SK-N-SH (cell line): Measurements from ENCODE around the gene UBE3D. TPM values are rescaled to one million over a fixed set of nuclear protein-coding genes. Genes with fewer than 3 reads are reported as not detected.

Experiments used
- CTCF ChIA-PET: fragments of 300-600, 350-600 bp; formaldehyde crosslinking; extraction: SDS; loops from one replicate; lab custom pipeline; 2021; lab: Yijun Ruan, JAX
- POLR2A ChIA-PET: fragments of 350-600 bp; sonication (Branson Sonifier 250); formaldehyde crosslinking; extraction: SDS; loops from one replicate; lab custom pipeline; 2020; ENCODE audit warnings: antibody characterized with exemption, inconsistent platforms; lab: Yijun Ruan, JAX
- DNase-seq: peaks from one replicate; pipeline ENCODE4 v3.0.0; 2012
- H2AFZ ChIP-seq: fragments of 200-600 bp; sonication (generic); 2 replicates; pipeline ENCODE4 v1.8.1; 2016; ENCODE audit warnings: antibody characterized with exemption, mild to moderate bottlenecking, low read depth
- H3F3A ChIP-seq: fragments of 200-600 bp; sonication (generic); replicated peaks from 2 replicates; pipeline ENCODE3; 2016; ENCODE audit warnings: antibody characterized with exemption, mild to moderate bottlenecking; ENCODE audit not compliant: insufficient read depth
- H3K27ac ChIP-seq, 2 experiments: fragments of 200-500 bp in 1 of 2; fragments of 200-600 bp in 1 of 2; sonication (Bioruptor generic) in 1 of 2; sonication (generic), shearing (Covaris generic) in 1 of 2; 2 replicates each; pipeline versions ENCODE4 v1.5.1 to v1.6.1; 2014 to 2016; ENCODE audit warnings: low read depth in 2 of 2, inconsistent platforms in 1 of 2, low read length in 1 of 2, mild to moderate bottlenecking in 1 of 2, mixed read lengths in 1 of 2
- H3K27me3 ChIP-seq: fragments of 200-600 bp; sonication (generic), shearing (Covaris generic); 2 replicates; pipeline ENCODE4 v1.6.1; 2016; ENCODE audit warnings: mixed run types; ENCODE audit not compliant: insufficient read depth
- H3K36me3 ChIP-seq, 2 experiments: fragments of 200-500 bp in 1 of 2; fragments of 200-600 bp in 1 of 2; sonication (Bioruptor generic) in 1 of 2; sonication (generic) in 1 of 2; replicated peaks in 1 of 2; 2 replicates each; pipeline versions ENCODE3 to v1.5.1; 2014 to 2016; ENCODE audit warnings: low read length in 1 of 2, mild to moderate bottlenecking in 1 of 2; ENCODE audit not compliant: insufficient read depth in 2 of 2, control insufficient read depth in 1 of 2
- H3K4me1 ChIP-seq, 2 experiments: fragments of 200-500 bp in 1 of 2; fragments of 200-600 bp in 1 of 2; sonication (Bioruptor generic) in 1 of 2; sonication (generic), shearing (Covaris generic) in 1 of 2; 2 replicates each; pipeline versions ENCODE4 v1.5.1 to v1.6.1; 2014 to 2016; ENCODE audit warnings: low read depth in 1 of 2, low read length in 1 of 2, mixed run types in 1 of 2; ENCODE audit not compliant: insufficient read depth in 2 of 2, control insufficient read depth in 1 of 2
- H3K4me2 ChIP-seq: fragments of 200-600 bp; sonication (generic), shearing (Covaris generic); 2 replicates; pipeline ENCODE4 v1.6.1; 2017; ENCODE audit warnings: mixed run types
- H3K4me3 ChIP-seq, 2 experiments: fragments of 200-500 bp in 1 of 2; fragments of 200-600 bp in 1 of 2; sonication (Bioruptor generic) in 1 of 2; sonication (generic), shearing (Covaris generic) in 1 of 2; 2 replicates each; pipeline versions ENCODE4 v1.5.1 to v1.8.1; 2014 to 2016; ENCODE audit warnings: low read depth in 2 of 2, inconsistent platforms in 1 of 2, low read length in 1 of 2, mild to moderate bottlenecking in 1 of 2, mixed read lengths in 1 of 2, moderate library complexity in 1 of 2
- H3K79me2 ChIP-seq: fragments of 200-600 bp; sonication (generic); 2 replicates; pipeline ENCODE4 v1.8.1; 2017; ENCODE audit warnings: mild to moderate bottlenecking; ENCODE audit not compliant: insufficient read depth
- H3K9ac ChIP-seq: fragments of 200-600 bp; sonication (generic); 2 replicates; pipeline ENCODE4 v1.6.1; 2017; ENCODE audit warnings: mixed run types
- H3K9me2 ChIP-seq: fragments of 200-600 bp; sonication (generic); 2 replicates; pipeline ENCODE4 v1.6.1; 2017; ENCODE audit warnings: mixed run types
- H3K9me3 ChIP-seq: fragments of 200-600 bp; sonication (generic); 2 replicates; pipeline ENCODE4 v1.6.1; 2017; ENCODE audit warnings: mixed run types, mild to moderate bottlenecking, moderate library complexity
- H4K20me1 ChIP-seq: fragments of 200-600 bp; sonication (generic); 2 replicates; pipeline ENCODE4 v1.6.1; 2017; ENCODE audit warnings: mild to moderate bottlenecking, mixed run types; ENCODE audit not compliant: insufficient read depth
- CHD2 ChIP-seq: fragments of 150-350 bp; IDR thresholded peaks from 2 replicates; pipeline ENCODE4 v1.6.1; 2018; ENCODE audit warnings: low read length; ENCODE audit not compliant: partially characterized antibody
- ELF1 ChIP-seq: IDR thresholded peaks from 2 replicates; pipeline ENCODE4 v1.4.0; 2012
- FOSL2 ChIP-seq: IDR thresholded peaks from 2 replicates; pipeline ENCODE4 v1.4.0; 2012; ENCODE audit warnings: low read depth, mild to moderate bottlenecking, moderate library complexity, borderline replicate concordance
- GATA2 ChIP-seq: sonication (generic); formaldehyde crosslinking; IDR thresholded peaks from 2 replicates; pipeline ENCODE4 v1.5.0; 2020; ENCODE audit warnings: mild to moderate bottlenecking, missing genetic modification reagents
- JUND ChIP-seq: IDR thresholded peaks from 2 replicates; pipeline ENCODE4 v1.4.0; 2012
- MAX ChIP-seq: IDR thresholded peaks from 2 replicates; pipeline ENCODE4 v1.4.0; 2012; ENCODE audit warnings: low read depth
- MXI1 ChIP-seq: IDR thresholded peaks from 2 replicates; pipeline ENCODE4 v1.6.1; 2012; ENCODE audit warnings: mild to moderate bottlenecking, low read depth, low read length, improper control_type of control experiment
- RCOR1 ChIP-seq: fragments of 150-350 bp; IDR thresholded peaks from 2 replicates; pipeline ENCODE4 v1.6.1; 2017; ENCODE audit warnings: antibody characterized with exemption, low read length
- REST ChIP-seq: IDR thresholded peaks from 2 replicates; pipeline ENCODE4 v1.6.1; 2012; ENCODE audit warnings: mild to moderate bottlenecking, low read depth, low read length, moderate library complexity
- RFX5 ChIP-seq: IDR thresholded peaks from 2 replicates; pipeline ENCODE4 v1.6.1; 2012; ENCODE audit warnings: mild to moderate bottlenecking, improper control_type of control experiment, low read length
- RXRA ChIP-seq: IDR thresholded peaks from 2 replicates; pipeline ENCODE4 v1.4.0; 2012; ENCODE audit warnings: low read depth, mild to moderate bottlenecking, borderline replicate concordance
- SIN3A ChIP-seq: IDR thresholded peaks from 2 replicates; pipeline ENCODE4 v1.6.1; 2012; ENCODE audit warnings: low read depth, mild to moderate bottlenecking, low read length, moderate library complexity, borderline replicate concordance
- SMC3 ChIP-seq: IDR thresholded peaks from 2 replicates; pipeline ENCODE4 v1.6.1; 2012; ENCODE audit warnings: low read depth, low read length, improper control_type of control experiment
- TAF1 ChIP-seq: IDR thresholded peaks from 2 replicates; pipeline ENCODE4 v1.6.1; 2012; ENCODE audit warnings: low read depth, mild to moderate bottlenecking, low read length, moderate library complexity, borderline replicate concordance
- TCF12 ChIP-seq: IDR thresholded peaks from 2 replicates; pipeline ENCODE4 v1.4.0; 2012
- WGBS: methylation state at CpG from one replicate; pipeline ENCODE4 v1.1.6; 2017; ENCODE audit warnings: low lambda C conversion rate; 5-methylcytosine and 5-hydroxymethylcytosine counted together
- polyA plus RNA-seq, 3 experiments: library from polyadenylated mRNA; depleted of rRNA; stranded (reverse); fragments of >200 nt; gene quantifications; 2 replicates each; pipeline ENCODE4 v1.2.3, GENCODE V29; 2012
- TF ChIP-seq, protein P1 (sequence below): IDR thresholded peaks from 2 replicates; pipeline ENCODE4 v1.4.0; 2012; ENCODE audit warnings: low read depth, borderline replicate concordance
- TF ChIP-seq, protein P2 (sequence below): IDR thresholded peaks from 2 replicates; pipeline ENCODE4; 2012
- TF ChIP-seq, protein P3 (sequence below): fragments of 200-600 bp; sonication (generic); IDR thresholded peaks from 2 replicates; pipeline ENCODE4 v1.6.1; 2017; ENCODE audit warnings: antibody characterized with exemption, mild to moderate bottlenecking, moderate library complexity

Gene UBE3D
- polyA plus RNA-seq, 1 of the 3 experiments (the other 2 are of a cell fraction) = 3.4 TPM

DNA sequence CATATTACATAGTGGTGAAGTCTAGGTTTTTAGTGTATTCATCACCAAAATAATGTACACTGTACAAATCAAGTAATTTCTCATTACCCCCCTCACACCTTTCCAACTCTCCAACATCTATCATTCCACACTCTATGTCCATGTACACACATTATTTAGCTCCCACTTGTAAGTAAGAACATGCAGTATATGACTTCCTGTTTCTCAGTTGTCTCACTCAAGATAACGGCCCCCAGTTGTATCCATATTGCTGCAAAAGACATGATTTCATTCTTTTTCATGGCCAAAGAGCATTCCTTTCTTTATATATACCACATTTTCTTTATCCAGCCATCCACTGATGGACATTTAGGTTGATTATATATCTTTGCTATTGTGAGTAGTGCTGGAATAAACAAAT, 86.0 kb downstream of the UBE3D start:
- POLR2A ChIA-PET = no interaction called here
- TF ChIP-seq TCF12 (no peak), RCOR1 (no peak), SMC3 (no peak), ELF1 (no peak), TAF1 (no peak), FOSL2 (no peak), MAX (no peak), JUND (no peak), SIN3A (no peak), REST (no peak), RXRA (no peak), MXI1 (no peak), RFX5 (no peak), GATA2 (CRISPR knock-in tag) (no peak), CHD2 (no peak)
- TF ChIP-seq, protein P1, sequence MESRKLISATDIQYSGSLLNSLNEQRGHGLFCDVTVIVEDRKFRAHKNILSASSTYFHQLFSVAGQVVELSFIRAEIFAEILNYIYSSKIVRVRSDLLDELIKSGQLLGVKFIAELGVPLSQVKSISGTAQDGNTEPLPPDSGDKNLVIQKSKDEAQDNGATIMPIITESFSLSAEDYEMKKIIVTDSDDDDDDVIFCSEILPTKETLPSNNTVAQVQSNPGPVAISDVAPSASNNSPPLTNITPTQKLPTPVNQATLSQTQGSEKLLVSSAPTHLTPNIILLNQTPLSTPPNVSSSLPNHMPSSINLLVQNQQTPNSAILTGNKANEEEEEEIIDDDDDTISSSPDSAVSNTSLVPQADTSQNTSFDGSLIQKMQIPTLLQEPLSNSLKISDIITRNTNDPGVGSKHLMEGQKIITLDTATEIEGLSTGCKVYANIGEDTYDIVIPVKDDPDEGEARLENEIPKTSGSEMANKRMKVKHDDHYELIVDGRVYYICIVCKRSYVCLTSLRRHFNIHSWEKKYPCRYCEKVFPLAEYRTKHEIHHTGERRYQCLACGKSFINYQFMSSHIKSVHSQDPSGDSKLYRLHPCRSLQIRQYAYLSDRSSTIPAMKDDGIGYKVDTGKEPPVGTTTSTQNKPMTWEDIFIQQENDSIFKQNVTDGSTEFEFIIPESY = no peak
- TF ChIP-seq, protein P2, sequence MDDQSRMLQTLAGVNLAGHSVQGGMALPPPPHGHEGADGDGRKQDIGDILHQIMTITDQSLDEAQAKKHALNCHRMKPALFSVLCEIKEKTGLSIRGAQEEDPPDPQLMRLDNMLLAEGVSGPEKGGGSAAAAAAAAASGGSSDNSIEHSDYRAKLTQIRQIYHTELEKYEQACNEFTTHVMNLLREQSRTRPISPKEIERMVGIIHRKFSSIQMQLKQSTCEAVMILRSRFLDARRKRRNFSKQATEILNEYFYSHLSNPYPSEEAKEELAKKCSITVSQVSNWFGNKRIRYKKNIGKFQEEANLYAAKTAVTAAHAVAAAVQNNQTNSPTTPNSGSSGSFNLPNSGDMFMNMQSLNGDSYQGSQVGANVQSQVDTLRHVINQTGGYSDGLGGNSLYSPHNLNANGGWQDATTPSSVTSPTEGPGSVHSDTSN = no peak
- TF ChIP-seq, protein P3, sequence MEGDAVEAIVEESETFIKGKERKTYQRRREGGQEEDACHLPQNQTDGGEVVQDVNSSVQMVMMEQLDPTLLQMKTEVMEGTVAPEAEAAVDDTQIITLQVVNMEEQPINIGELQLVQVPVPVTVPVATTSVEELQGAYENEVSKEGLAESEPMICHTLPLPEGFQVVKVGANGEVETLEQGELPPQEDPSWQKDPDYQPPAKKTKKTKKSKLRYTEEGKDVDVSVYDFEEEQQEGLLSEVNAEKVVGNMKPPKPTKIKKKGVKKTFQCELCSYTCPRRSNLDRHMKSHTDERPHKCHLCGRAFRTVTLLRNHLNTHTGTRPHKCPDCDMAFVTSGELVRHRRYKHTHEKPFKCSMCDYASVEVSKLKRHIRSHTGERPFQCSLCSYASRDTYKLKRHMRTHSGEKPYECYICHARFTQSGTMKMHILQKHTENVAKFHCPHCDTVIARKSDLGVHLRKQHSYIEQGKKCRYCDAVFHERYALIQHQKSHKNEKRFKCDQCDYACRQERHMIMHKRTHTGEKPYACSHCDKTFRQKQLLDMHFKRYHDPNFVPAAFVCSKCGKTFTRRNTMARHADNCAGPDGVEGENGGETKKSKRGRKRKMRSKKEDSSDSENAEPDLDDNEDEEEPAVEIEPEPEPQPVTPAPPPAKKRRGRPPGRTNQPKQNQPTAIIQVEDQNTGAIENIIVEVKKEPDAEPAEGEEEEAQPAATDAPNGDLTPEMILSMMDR = no peak
- TF ChIP-seq, all 33 proteins: peak for 0
- H3K9me2 ChIP-seq = no peaks in the 10 kb centered on the region
- 100% methylated on average over 1 of the region's 1 CpG for WGBS
- H3F3A ChIP-seq = no peaks in the 10 kb centered on the region
- H3K36me3 ChIP-seq = peaks cover 0 to 3% of the 10 kb centered on the region in 2 experiments
- H2AFZ ChIP-seq = no peak overlapping the region
- H3K9ac ChIP-seq = no peak overlapping the region
- H3K27me3 ChIP-seq = no peaks in the 10 kb centered on the region
- H3K4me3 ChIP-seq = no peak overlapping the region
- no peaks in the 10 kb centered on the region for H4K20me1 ChIP-seq
- H3K79me2 ChIP-seq = no peaks in the 10 kb centered on the region
- no peak overlapping the region for H3K4me2 ChIP-seq
- peaks cover 0 to 9% of the 10 kb centered on the region in 2 experiments; a peak in 1 of 4 replicates for H3K4me1 ChIP-seq
- DNase-seq = no peak
- H3K27ac ChIP-seq = no peak overlapping the region
- CTCF ChIA-PET = no interaction called here
- no peaks in the 10 kb centered on the region for H3K9me3 ChIP-seq
